Measurements from ENCODE around the gene TRIM17. TPM values are rescaled to one million over a fixed set of nuclear protein-coding genes. Genes with fewer than 3 reads are reported as not detected.

Gene TRIM17
- total and polyA plus RNA-seq, 2 of the 13 experiments (the other 11 are each of a cell fraction or from before 2014, with no cell fraction given) = 0.32 to 0.64 TPM

- TF ChIP-seq ZNF33A (CRISPR knock-in tag; IDR thresholded peaks at IDR 0.05; ENCODE audit: borderline replicate concordance) = no peak
- TF ChIP-seq KLF13 (CRISPR knock-in tag; IDR thresholded peaks at IDR 0.05) = no peak
- TF ChIP-seq GTF2F1 (IDR thresholded peaks at IDR 0.05; ENCODE audit: low read length) = no peak
- no peak for TF ChIP-seq PHF20 (CRISPR knock-in tag; IDR thresholded peaks at IDR 0.05)
- TF ChIP-seq ZNF512 (CRISPR knock-in tag; IDR thresholded peaks at IDR 0.05) = no peak
- no peak for TF ChIP-seq HCFC1 (IDR thresholded peaks at IDR 0.05; ENCODE audit: low read depth, low read length)
- TF ChIP-seq MEIS2 (CRISPR knock-in tag; IDR thresholded peaks at IDR 0.05) = no peak
- TF ChIP-seq SMC3 (IDR thresholded peaks at IDR 0.05; ENCODE audit: low read length) = no peak
These were observed 29.3 kb downstream of the TRIM17 start (continued) for GRCh38 chr1:228387321-228387720.

- H2AFZ ChIP-seq (ENCODE audit: low read length) = no peak overlapping the region
- H3K36me3 ChIP-seq (replicated peaks in 1 of 2; ENCODE audit: control insufficient read depth in 1 of 2, insufficient read depth in 2 of 2, low read length in 2 of 2) = no peaks in the 10 kb centered on the region
- H3K79me2 ChIP-seq (ENCODE audit: insufficient read depth, low read length) = no peaks in the 10 kb centered on the region
- no peak overlapping the region for H3K27ac ChIP-seq (ENCODE audit: extremely low read length, insufficient read depth, low read length)
- in situ Hi-C loops (cut with HindIII; ENCODE audit: extremely low pct_ligation_motif_present, low pct_unique_long_range_greater_than_20kb) (no loop called here), intact Hi-C loops (cut with micrococcal nuclease; ENCODE audit: unreplicated experiment) (no loop called here)
- no peaks in the 10 kb centered on the region for H3K9me3 ChIP-seq (ENCODE audit: low read length)
- H3K4me3 ChIP-seq (replicated peaks in 1 of 3; ENCODE audit: insufficient read depth in 1 of 3, low read depth in 2 of 3, low read length in 3 of 3) = no peak overlapping the region
- ATAC-seq (no peak), DNase-seq (ENCODE audit: low spot score) (no peak), FAIRE-seq (no peak)
- no peaks in the 10 kb centered on the region for H4K20me1 ChIP-seq (ENCODE audit: insufficient read depth, low read length)
- POLR2A ChIA-PET = no interaction called here
- H3K4me2 ChIP-seq (ENCODE audit: low read depth, low read length) = no peak overlapping the region
- no TSS peak for BruUV-seq (replicated peaks)
- no peaks in the 10 kb centered on the region for H3K27me3 ChIP-seq (ENCODE audit: control insufficient read depth in 1 of 2, insufficient read depth in 2 of 2, low read length in 2 of 2)
- CTCF ChIA-PET (ENCODE audit: low intra/inter-chr PET ratio, low total read pairs) = no interaction called here
- H3K9ac ChIP-seq (ENCODE audit: insufficient read depth, low read depth, low read length) = no peak overlapping the region
- no peaks in the 10 kb centered on the region for H3K4me1 ChIP-seq (ENCODE audit: insufficient read depth, low read length)
- no peak for TF ChIP-seq GLMP (CRISPR knock-in tag; IDR thresholded peaks at IDR 0.05; ENCODE audit: borderline replicate concordance)
- no peak for TF ChIP-seq DDIT3 (CRISPR knock-in tag; IDR thresholded peaks at IDR 0.05)
- no peak for TF ChIP-seq IKZF1 (IDR thresholded peaks at IDR 0.05)
- TF ChIP-seq AGO1 (IDR thresholded peaks at IDR 0.05; ENCODE audit: low read depth, low read length, poor library complexity, severe bottlenecking) = no peak
- TF ChIP-seq THYN1 (CRISPR knock-in tag; IDR thresholded peaks at IDR 0.05; ENCODE audit: borderline replicate concordance, low read depth) = no peak
- TF ChIP-seq E2F1 (CRISPR knock-in tag; IDR thresholded peaks at IDR 0.05) = no peak
- TF ChIP-seq ZBTB39 (CRISPR knock-in tag; IDR thresholded peaks at IDR 0.05) = no peak
- TF ChIP-seq ZFX (CRISPR knock-in tag; IDR thresholded peaks at IDR 0.05; ENCODE audit: low read depth) = no peak
- no peak for TF ChIP-seq SRSF4 (IDR thresholded peaks at IDR 0.05; ENCODE audit: low read depth, low read length, poor library complexity, severe bottlenecking)
- TF ChIP-seq ZC3H13 (CRISPR knock-in tag; IDR thresholded peaks at IDR 0.05) = no peak
- TF ChIP-seq HCFC1 (IDR thresholded peaks at IDR 0.05; ENCODE audit: low read depth, low read length) = no peak
- TF ChIP-seq ZNF136 (CRISPR knock-in tag; IDR thresholded peaks at IDR 0.05; ENCODE audit: low read depth) = no peak
These were observed 31.4 kb downstream of the TRIM17 start for GRCh38 chr1:228385232-228385631.
